NB4 (cell line): ENCODE data around the gene ANKS1A.

ENCODE experiments used
- CTCF ChIP-seq: IDR thresholded peaks from one replicate; pipeline ENCODE4 v1.5.1; 2012; ENCODE audit warnings: low read depth, low read length
- MAX ChIP-seq: IDR thresholded peaks from 2 replicates; pipeline ENCODE4 v1.6.1; 2011; ENCODE audit warnings: low read depth, low read length
- MYC ChIP-seq: IDR thresholded peaks from 2 replicates; pipeline ENCODE4 v1.6.1; 2011; ENCODE audit warnings: low read depth, low read length
- POLR2A ChIP-seq: IDR thresholded peaks from 2 replicates; pipeline ENCODE4 v1.6.1; 2011; ENCODE audit warnings: mild to moderate bottlenecking; ENCODE audit not compliant: insufficient read length; ENCODE audit errors: extremely low read depth

GRCh38 chr6:34957231-34957783 lies 68.3 kb downstream of the ANKS1A start:
- TF ChIP-seq POLR2A (no peak), MYC (no peak), CTCF (no peak), MAX (no peak)
